ENCODE data around the gene CAPN13.

DNA sequence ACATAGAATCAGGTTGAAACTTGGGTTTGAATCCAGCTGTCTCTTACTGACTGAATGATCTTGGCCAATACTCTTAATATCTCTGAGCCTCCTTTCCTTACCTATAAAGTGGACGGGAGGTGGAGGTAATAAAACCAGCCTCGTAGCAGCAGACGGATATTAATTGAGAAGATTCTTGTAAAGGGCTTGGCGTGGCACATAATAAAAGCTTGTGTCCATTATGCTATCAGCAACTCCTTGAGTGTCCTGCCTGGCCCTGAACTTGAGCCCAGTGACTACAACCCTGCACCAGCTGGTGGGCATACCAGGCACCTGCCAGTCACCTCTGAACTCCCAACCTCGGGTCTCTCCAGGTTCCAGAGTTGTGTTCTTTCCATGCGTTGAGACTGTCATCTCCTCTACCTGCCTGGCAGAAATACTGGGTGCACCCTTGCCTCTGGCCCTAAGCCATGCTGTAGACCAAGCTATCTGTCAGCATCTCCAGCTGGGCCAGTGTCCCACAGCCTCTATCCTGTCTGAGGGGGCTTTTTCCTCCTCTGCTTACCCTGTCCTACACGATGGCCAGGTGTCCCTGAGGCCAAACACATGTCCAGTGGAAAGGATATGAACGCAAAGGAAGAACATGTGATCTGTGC, 9.7 kb downstream of the CAPN13 start:
- TF ChIP-seq, protein P1, sequence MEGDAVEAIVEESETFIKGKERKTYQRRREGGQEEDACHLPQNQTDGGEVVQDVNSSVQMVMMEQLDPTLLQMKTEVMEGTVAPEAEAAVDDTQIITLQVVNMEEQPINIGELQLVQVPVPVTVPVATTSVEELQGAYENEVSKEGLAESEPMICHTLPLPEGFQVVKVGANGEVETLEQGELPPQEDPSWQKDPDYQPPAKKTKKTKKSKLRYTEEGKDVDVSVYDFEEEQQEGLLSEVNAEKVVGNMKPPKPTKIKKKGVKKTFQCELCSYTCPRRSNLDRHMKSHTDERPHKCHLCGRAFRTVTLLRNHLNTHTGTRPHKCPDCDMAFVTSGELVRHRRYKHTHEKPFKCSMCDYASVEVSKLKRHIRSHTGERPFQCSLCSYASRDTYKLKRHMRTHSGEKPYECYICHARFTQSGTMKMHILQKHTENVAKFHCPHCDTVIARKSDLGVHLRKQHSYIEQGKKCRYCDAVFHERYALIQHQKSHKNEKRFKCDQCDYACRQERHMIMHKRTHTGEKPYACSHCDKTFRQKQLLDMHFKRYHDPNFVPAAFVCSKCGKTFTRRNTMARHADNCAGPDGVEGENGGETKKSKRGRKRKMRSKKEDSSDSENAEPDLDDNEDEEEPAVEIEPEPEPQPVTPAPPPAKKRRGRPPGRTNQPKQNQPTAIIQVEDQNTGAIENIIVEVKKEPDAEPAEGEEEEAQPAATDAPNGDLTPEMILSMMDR (IDR thresholded peaks at IDR 0.05): no peak
- TF ChIP-seq POLR2A (IDR thresholded peaks at IDR 0.05) (no peak), POLR2AphosphoS5 (IDR thresholded peaks at IDR 0.05) (no peak), EP300 (IDR thresholded peaks at IDR 0.05) (no peak)
